Small intestine (tissue), 16 donors: ENCODE results near the gene ZNF619. TPM values are rescaled to one million over a fixed set of nuclear protein-coding genes. Genes with fewer than 3 reads are reported as not detected.

Source experiments
- DNase-seq, 2 donors: peaks; one replicate each; pipeline versions ENCODE4 v3.0.0 to v3.0.0-alpha.2; 2013
- FAIRE-seq: peaks from 2 replicates; lab custom pipeline; 2012; peaks lifted over from hg19 to GRCh38; lab: Jason Lieb, UNC
- H3K27ac ChIP-seq, 3 donors: one replicate each; pipeline ENCODE4 v1.5.1; 2013; ENCODE audit warnings: low read length in 2 of 3, mild to moderate bottlenecking in 2 of 3, control low read depth in 1 of 3, inconsistent platforms in 1 of 3, low read depth in 1 of 3, moderate library complexity in 1 of 3
- H3K27me3 ChIP-seq, 3 donors: one replicate each; pipeline ENCODE4 v1.6.1; 2013; ENCODE audit warnings: low read length in 3 of 3, inconsistent platforms in 1 of 3; ENCODE audit not compliant: control insufficient read depth in 3 of 3, insufficient read depth in 3 of 3
- H3K36me3 ChIP-seq, 3 donors: one replicate each; pipeline ENCODE4 v1.6.1; 2013; ENCODE audit warnings: low read length in 3 of 3, inconsistent platforms in 1 of 3, low read depth in 1 of 3, mild to moderate bottlenecking in 1 of 3, moderate library complexity in 1 of 3; ENCODE audit not compliant: control insufficient read depth in 3 of 3, insufficient read depth in 2 of 3
- H3K4me1 ChIP-seq, 3 donors: one replicate each; pipeline ENCODE4 v1.6.1; 2013; ENCODE audit warnings: low read length in 2 of 3, inconsistent platforms in 1 of 3, low read depth in 1 of 3, mild to moderate bottlenecking in 1 of 3, moderate library complexity in 1 of 3; ENCODE audit not compliant: control insufficient read depth in 3 of 3, insufficient read depth in 2 of 3
- H3K4me3 ChIP-seq, 3 donors: one replicate each; pipeline ENCODE4 v1.5.1; 2013; ENCODE audit warnings: low read length in 3 of 3, control low read depth in 1 of 3, inconsistent platforms in 1 of 3, low read depth in 1 of 3, mild to moderate bottlenecking in 1 of 3, moderate library complexity in 1 of 3
- H3K9me3 ChIP-seq, 2 donors: one replicate each; pipeline ENCODE4 v1.6.1; 2013; ENCODE audit warnings: low read depth in 1 of 2, low read length in 1 of 2; ENCODE audit not compliant: control insufficient read depth in 2 of 2, insufficient read depth in 1 of 2
- WGBS, 3 donors: extraction: QIAGEN DNeasy Blood & Tissue Kit; methylation state at CpG; one replicate each; pipeline ENCODE4 v1.1.7; 2013; 5-methylcytosine and 5-hydroxymethylcytosine counted together
- long read RNA-seq, 10 donors: transcript quantifications; one replicate each; lab custom pipeline, GENCODE V29; 2026
- polyA plus RNA-seq, 4 donors: library from polyadenylated mRNA; stranded (reverse) in 3 of 4; unstranded in 1 of 4; fragments of 200-250 nt in 3 of 4; fragments of 120-200 nt in 1 of 4; gene quantifications; one replicate each; pipeline versions ENCODE4 v1.2.1 to v1.2.3, GENCODE V29; 2013
- donor health status: healthy with polysubstance abuse.
- donor health status: control.
- donor health status: control.
- donor health status: Bipolar disorder and iron deficiency.
- donor health status: healthy.

The ZNF619 gene
- polyA plus RNA-seq: 1 to 10 TPM in 3 of 4 donors, under 1 TPM in 1; 0.81 to 5.9 (median 1.5) TPM
- long read RNA-seq, donor 1: 0 reads
- long read RNA-seq, donor 2: 0 reads
- long read RNA-seq, donor 3: 0 reads
- long read RNA-seq, donor 4: 0 reads
- long read RNA-seq, donor 5: 0 reads
- long read RNA-seq, donor 6: 0 reads
- long read RNA-seq, donor 7: 0 reads
- long read RNA-seq, donor 8: 0 reads
- long read RNA-seq, donor 9: 0 reads
- long read RNA-seq, donor 10: 0 reads

DNA sequence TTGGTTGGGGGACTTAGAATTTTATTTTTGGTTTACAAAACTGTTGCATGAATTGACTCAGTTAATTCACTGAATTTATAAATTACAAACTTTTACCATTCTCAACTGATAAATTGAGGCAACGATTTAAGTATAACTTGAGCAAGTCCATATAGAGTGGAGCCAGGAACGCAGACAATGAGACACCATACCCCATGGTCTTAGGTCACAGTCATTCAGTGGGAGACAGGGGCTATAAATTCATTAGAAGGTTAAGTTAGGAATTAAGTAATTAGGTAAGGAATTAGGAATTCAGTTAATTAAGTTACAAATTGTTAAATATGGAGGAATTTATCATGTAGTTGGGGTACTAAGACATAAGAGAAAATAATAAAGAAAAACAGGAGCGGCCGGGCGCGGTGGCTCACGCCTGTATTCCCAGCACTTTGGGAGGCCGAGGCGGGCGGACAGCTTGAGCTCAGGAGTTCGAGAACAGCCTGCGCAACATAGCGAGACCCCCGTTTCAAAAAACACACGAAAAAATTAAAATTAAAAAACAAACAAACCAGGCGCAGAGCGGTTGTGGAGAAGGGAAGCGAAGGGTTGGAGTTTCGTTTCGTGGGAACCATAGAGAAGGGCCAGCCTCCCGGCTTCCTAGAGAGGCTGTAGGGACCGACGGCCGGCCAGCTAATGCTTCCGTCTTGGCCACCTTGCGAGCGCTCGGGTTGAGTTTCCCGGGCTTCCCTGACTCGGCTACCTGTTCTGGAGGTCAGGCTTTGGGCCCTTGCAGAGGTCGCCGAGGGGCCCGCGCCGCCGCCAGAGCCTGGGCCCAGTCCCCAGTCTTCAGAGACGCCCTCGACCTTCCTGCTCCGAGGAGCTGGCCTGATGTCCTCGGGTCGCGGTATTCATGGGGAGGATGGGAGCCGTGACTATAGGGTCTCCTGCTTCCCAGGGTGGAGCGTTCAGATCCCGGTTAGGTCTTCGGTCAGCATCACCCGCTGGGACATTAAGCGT lies at the start of gene ZNF619:
TSS of gene ZNF619 (plus strand) at position 645 of the 993 bp plus-strand sequence. CDS start 858 bp downstream, outside the sequence.
- H3K9me3 ChIP-seq: no peaks in the 10 kb centered on the region
- H3K4me1 ChIP-seq: peaks cover 0 to 8% (median 2%) of the 10 kb centered on the region in 3 donors
- peak within 1 kb of the TSS; percentile 76 to 96 (median 94) for H3K4me3 ChIP-seq
- WGBS, 3 donors: 3 to 9% (median 5%) methylated on average over 48 of the region's 48 CpGs
- H3K27me3 ChIP-seq: no peaks in the 10 kb centered on the region
- H3K27ac ChIP-seq: peak within 1 kb of the TSS; percentile 59 to 87 (median 63)
- peaks cover 0 to 5% (median 0%) of the 10 kb centered on the region in 3 donors for H3K36me3 ChIP-seq
- DNase-seq (peak; percentile 81 to 90), FAIRE-seq (no peak)

DNA sequence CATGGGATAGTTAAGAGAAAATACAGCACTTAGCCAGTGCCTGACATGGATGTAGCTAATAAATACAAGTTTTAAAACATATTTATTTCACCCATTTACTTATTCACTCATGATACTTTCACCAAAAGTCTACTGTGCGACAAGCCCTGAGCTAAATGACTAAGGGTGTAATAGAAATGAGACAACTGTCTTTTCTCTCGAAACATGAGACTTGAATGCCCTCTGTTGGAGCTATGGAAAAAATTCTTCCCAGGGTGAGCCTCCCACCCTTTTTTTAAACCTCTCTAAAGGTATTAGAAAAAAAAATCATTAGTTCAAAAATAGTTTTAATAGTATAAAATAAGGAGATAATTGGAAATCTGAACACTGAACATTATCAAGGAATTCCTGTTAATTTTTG lies 44.1 kb upstream of the ZNF619 start:
- H3K36me3 ChIP-seq: no peaks in the 10 kb centered on the region
- H3K9me3 ChIP-seq: no peaks in the 10 kb centered on the region
- 73 to 80% (median 79%) methylated on average over 2 of the region's 2 CpGs for WGBS, 3 donors
- no peak overlapping the region for H3K4me3 ChIP-seq
- DNase-seq: no peak
- no peaks in the 10 kb centered on the region for H3K27me3 ChIP-seq
- no peaks in the 10 kb centered on the region for H3K4me1 ChIP-seq
- no peak overlapping the region for H3K27ac ChIP-seq
- no peak for FAIRE-seq

DNA sequence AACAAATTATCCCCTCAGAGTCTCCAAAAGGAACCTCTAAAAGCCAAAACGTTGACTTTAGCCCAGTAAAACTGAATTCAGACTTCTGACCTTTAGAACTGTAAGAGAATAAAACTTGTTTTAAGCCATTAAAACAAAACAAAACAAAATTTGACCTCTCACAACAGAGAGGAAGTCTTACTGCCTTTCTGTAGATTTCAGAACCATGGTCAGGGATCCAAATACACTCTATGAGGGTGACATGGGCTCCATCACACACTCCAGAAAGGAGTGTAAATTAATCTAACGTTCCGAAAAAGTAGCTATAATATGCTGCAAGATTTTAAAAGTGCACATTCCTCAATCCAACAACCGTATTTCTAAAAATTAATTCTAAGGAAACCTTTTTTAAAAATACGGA lies 39.0 kb upstream of the ZNF619 start:
- no peak for DNase-seq
- FAIRE-seq: no peak

DNA sequence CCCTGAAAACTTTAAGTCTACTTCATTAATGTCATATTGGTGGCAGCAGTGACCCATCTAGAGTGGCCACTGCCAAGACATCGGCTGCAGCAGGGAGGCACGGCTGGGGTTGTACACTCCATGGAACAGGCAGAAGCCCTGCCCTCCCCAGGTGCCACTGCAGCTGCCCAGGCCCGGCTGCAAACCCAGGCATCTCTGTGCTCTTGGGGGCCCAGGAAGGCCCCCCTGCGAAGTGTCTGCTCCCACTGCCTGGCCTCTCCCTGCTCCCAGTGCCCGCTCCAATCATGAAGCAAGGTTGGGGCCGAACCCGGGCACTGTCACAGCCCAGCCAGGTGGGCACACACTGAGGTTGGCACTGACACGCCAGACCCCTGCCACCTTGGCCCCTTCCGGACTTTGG lies 31.9 kb upstream of the ZNF619 start:
- Histone ChIP-seq H3K4me3 (no peak overlapping the region), H3K4me1 (no peaks in the 10 kb centered on the region), H3K36me3 (peaks cover 3 to 5% (median 3%) of the 10 kb centered on the region in 3 donors), H3K27me3 (no peaks in the 10 kb centered on the region), H3K27ac (no peak overlapping the region), H3K9me3 (no peaks in the 10 kb centered on the region)
- FAIRE-seq: no peak
- no peak for DNase-seq
- WGBS, 3 donors: 90 to 95% (median 93%) methylated on average over 9 of the region's 9 CpGs

More for the DNA sequence above, 39.0 kb upstream of the ZNF619 start:
- H3K36me3 ChIP-seq: no peaks in the 10 kb centered on the region
- no peaks in the 10 kb centered on the region for H3K9me3 ChIP-seq
- H3K27ac ChIP-seq: no peak overlapping the region
- no peaks in the 10 kb centered on the region for H3K4me1 ChIP-seq
- H3K4me3 ChIP-seq: no peak overlapping the region
- 75 to 78% (median 78%) methylated on average over 5 of the region's 5 CpGs for WGBS, 3 donors
- H3K27me3 ChIP-seq: no peaks in the 10 kb centered on the region

DNA sequence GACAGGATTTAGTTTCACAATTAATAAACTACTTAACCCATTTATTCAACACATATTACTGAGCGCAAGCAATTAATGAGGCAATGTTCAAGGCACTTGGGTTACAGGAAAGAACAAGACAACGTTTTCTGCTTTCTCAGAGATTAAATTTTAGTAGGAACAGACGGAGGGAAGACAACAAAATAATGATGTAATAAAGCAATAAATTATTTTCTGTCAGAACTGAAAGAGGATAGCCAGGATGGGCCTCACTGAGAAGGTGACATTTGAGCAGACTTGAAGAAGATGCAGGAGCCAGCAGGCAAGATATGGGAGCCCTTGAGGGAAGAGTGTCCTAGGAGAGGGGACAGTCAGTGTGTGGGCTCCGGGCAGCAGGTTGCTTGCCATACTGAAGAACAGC lies 31.0 kb upstream of the ZNF619 start:
- Histone ChIP-seq H3K27me3 (no peaks in the 10 kb centered on the region), H3K36me3 (peaks cover 3 to 5% (median 3%) of the 10 kb centered on the region in 3 donors), H3K4me3 (no peak overlapping the region), H3K27ac (no peak overlapping the region), H3K9me3 (no peaks in the 10 kb centered on the region), H3K4me1 (no peaks in the 10 kb centered on the region)
- WGBS, 3 donors: 62 to 72% (median 65%) methylated on average over 4 of the region's 4 CpGs
- FAIRE-seq (no peak), DNase-seq (no peak)

DNA sequence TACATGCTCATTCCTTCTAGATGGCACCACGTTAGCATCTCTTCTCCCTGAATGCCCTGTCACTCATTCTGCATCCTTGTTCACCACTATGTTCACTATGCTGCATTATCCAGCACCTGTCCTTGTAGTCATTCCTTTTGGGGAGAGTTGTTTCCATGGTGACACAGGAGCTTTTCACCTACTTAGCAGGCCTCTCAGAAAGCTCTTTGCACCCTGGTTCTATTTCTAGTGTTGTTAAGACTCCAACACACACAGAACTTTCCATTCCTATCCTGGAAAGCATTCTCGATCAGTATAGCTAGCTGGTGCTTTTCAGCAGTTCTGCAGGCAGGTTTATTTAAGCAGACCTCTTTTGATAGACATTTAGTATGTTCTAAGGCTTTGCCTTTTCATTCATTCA lies 26.5 kb upstream of the ZNF619 start:
- H3K36me3 ChIP-seq: peaks cover 3 to 5% (median 3%) of the 10 kb centered on the region in 3 donors
- no peaks in the 10 kb centered on the region for H3K9me3 ChIP-seq
- DNase-seq (no peak), FAIRE-seq (no peak)
- H3K27me3 ChIP-seq: no peaks in the 10 kb centered on the region
- H3K4me3 ChIP-seq: no peak overlapping the region
- peaks cover 3 to 5% (median 3%) of the 10 kb centered on the region in 3 donors for H3K4me1 ChIP-seq
- H3K27ac ChIP-seq: no peak overlapping the region
- WGBS, 3 donors: 81 to 88% (median 81%) methylated on average over 2 of the region's 2 CpGs

DNA sequence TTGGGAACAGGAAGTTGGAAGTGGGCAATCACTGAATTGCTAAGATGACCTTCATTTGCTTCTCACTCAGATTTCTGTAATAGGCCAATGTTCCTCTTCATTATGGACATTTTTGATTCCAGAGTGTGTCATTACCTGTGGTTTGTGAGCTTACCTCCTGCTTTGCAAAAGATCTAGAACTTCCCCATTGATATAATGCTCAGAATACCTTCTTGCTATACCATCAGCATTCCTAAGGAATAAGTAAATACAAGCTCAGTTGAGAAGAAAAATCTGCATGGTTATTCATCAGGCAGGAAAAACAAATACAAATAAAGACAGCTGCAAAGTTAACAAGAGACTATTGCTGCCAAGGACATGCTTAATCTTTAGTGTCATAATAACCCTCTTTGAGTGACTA lies 25.4 kb upstream of the ZNF619 start:
- Histone ChIP-seq H3K9me3 (no peaks in the 10 kb centered on the region), H3K4me3 (no peak overlapping the region), H3K27ac (no peak overlapping the region), H3K27me3 (no peaks in the 10 kb centered on the region), H3K4me1 (peaks cover 3 to 5% (median 3%) of the 10 kb centered on the region in 3 donors), H3K36me3 (no peaks in the 10 kb centered on the region)
- FAIRE-seq: no peak
- no peak for DNase-seq

DNA sequence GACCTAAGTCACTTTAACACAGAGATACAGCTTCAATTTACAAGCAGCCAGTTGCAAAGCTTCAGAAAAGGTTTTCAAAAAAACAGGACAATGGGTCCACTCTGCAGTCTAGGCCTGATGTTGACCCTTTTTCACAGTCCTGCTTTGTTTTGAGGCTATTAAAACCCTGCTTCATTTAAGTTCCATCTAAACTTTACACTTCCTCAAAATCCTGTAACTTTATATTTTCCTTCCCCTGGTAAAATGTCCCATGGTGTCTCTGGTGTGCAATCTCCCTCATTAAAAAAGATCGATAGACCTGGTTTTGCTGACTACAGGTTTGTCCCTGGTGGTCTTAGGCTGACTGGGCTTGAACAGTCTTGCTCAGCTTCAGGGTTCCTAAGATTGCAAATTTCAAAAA lies 24.9 kb upstream of the ZNF619 start:
- DNase-seq (no peak), FAIRE-seq (no peak)
- no peaks in the 10 kb centered on the region for H3K27me3 ChIP-seq
- peak overlapping the region in 1 of 3 donors; percentile 71 for H3K4me3 ChIP-seq
- H3K9me3 ChIP-seq: no peaks in the 10 kb centered on the region
- WGBS, 3 donors: 71 to 80% (median 79%) methylated on average over 1 of the region's 1 CpG
- H3K36me3 ChIP-seq: no peaks in the 10 kb centered on the region
- peaks cover 3 to 5% (median 3%) of the 10 kb centered on the region in 3 donors for H3K4me1 ChIP-seq
- peak overlapping the region in 2 of 3 donors; percentile 8 to 93 for H3K27ac ChIP-seq
